Aorta (tissue), 5 donors: ENCODE results near the gene TMEM87A. TPM values are rescaled to one million over a fixed set of nuclear protein-coding genes. Genes with fewer than 3 reads are reported as not detected.

Experiments used
- ATAC-seq: fragments of 200-7000 bp; cut with Tn5 transposase; one replicate; pipeline ENCODE4 v1.9.1; 2022; ENCODE audit warnings: moderate library complexity; ENCODE audit not compliant: low FRiP score
- DNase-seq, 2 donors: peaks; one replicate each; pipeline ENCODE4 v3.0.0-alpha.2; 2020
- H3K27ac ChIP-seq, 2 donors: one replicate each; pipeline ENCODE4 v1.5.1; 2013; ENCODE audit warnings: low read length in 2 of 2, mild to moderate bottlenecking in 2 of 2, moderate library complexity in 2 of 2, control low read depth in 1 of 2, inconsistent platforms in 1 of 2, low read depth in 1 of 2
- H3K27me3 ChIP-seq, 2 donors: one replicate each; pipeline ENCODE4 v1.6.1; 2013; ENCODE audit warnings: control low read depth in 1 of 2, low read length in 1 of 2, mild to moderate bottlenecking in 1 of 2, moderate library complexity in 1 of 2; ENCODE audit not compliant: insufficient read depth in 2 of 2, control insufficient read depth in 1 of 2
- H3K36me3 ChIP-seq, 2 donors: one replicate each; pipeline ENCODE4 v1.6.1; 2013; ENCODE audit warnings: control low read depth in 1 of 2, low read length in 1 of 2, mild to moderate bottlenecking in 1 of 2; ENCODE audit not compliant: insufficient read depth in 2 of 2, control insufficient read depth in 1 of 2
- H3K4me1 ChIP-seq, 2 donors: one replicate each; pipeline ENCODE4 v1.6.1; 2013; ENCODE audit warnings: low read length in 2 of 2, control low read depth in 1 of 2, mild to moderate bottlenecking in 1 of 2, moderate library complexity in 1 of 2; ENCODE audit not compliant: insufficient read depth in 2 of 2, control insufficient read depth in 1 of 2
- H3K4me3 ChIP-seq, 2 donors: one replicate each; pipeline ENCODE4 v1.5.1; 2013; ENCODE audit warnings: low read length in 2 of 2, control low read depth in 1 of 2, mild to moderate bottlenecking in 1 of 2
- H3K9me3 ChIP-seq: one replicate; pipeline ENCODE4 v1.6.1; 2013; ENCODE audit warnings: mild to moderate bottlenecking, low read length; ENCODE audit not compliant: control insufficient read depth
- WGBS, 2 donors: extraction: QIAGEN DNeasy Blood & Tissue Kit; methylation state at CpG; one replicate each; pipeline ENCODE4 v1.1.7; 2013; 5-methylcytosine and 5-hydroxymethylcytosine counted together
- intact Hi-C, 2 donors: fragments of 100-400 bp; cut with DNase I; formaldehyde crosslinking; loops; one replicate each; pipeline versions ENCODE4 v1.14.2 to v1.15.0; 2022
- microRNA-seq, 2 donors: library from miRNA; unstranded; fragments of <30 nt; microRNA quantifications; one replicate each; pipeline ENCODE4 v1.2.0, GENCODE V29; 2020
- polyA plus RNA-seq, 2 donors: library from polyadenylated mRNA; stranded (reverse); fragments of 200-250 nt; gene quantifications; one replicate each; pipeline ENCODE4 v1.2.3, GENCODE V29; 2013
- total RNA-seq, 2 donors: library from RNA; stranded (reverse); fragmentation: NEBNext Ultra II Directional; extraction: Animal tissue kit (Norgen Biotek cat#: 25700); gene quantifications; one replicate each; pipeline ENCODE4 v1.2.1, GENCODE V29; 2021
- donor health status: healthy with polysubstance abuse.
- donor health status: Bipolar disorder and iron deficiency.
- donor health status: DM: no; HTN: no; CAD: no.
- donor health status: DM: no; HTN: no; CAD: no.
- donor health status: DM: yes; HTN: yes; CAD: no.

Gene TMEM87A
- total and polyA plus RNA-seq, 4 donors = 21.4 to 66.8 (median 48.4) TPM

DNA sequence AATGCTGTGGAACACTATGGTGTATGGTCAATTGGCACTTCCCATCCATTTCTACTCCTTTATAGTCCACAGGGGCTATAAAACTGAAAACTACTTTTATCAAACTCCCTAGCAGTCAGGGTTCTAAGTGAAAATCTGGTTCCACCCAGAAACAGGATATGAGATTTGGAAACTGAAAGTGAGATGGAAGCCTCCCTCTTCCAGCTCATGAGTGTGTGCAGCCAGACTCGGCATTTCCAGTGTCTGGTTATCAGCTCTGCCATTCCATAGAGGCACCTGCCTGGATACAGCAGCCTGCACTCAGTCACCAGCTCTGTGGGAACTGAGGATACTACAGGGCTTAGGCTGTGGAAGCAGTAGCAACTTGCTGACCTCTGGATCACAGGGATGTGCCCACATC, 102.1 kb downstream of the TMEM87A start:
- no peak for ATAC-seq

DNA sequence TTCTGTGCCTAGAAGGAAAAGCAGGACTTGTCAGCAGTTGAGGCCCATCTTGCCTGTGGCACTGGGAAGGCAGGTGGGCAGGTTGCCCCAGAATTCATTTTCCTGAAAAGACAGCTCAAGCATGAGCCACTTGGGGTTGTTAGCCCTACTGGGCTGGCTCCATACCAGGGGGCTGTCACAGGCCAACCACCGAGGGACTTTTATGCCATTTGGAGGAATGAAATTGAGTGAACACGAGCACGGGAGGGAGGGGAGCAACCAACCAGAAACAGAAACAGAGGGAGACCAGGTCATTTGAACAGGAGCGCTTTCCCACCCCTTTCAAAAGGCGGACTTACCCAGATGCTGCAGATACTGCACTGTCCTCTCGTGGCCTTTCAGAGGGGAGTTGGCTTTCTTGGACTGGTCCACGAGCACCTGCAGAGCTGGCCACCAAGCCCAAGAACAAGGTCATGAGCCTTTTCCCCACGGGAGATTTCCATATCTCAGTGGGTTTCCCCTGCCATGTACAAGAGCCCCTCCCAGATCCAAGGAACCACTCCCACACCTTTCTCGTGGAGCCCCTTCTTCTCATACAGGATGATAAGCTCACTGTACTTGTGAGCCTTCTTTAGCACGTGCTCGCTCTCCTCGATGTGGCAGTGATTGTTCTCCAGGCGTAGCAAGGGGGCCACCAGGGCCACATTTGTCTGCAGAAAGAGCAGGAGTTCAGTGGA, 106.8 kb downstream of the TMEM87A start:
- intact Hi-C loops = no loop called here
- ATAC-seq (no peak), DNase-seq (no peak)
- Histone ChIP-seq H3K36me3 (peaks cover 14 to 27% of the 10 kb centered on the region in 2 donors), H3K4me3 (no peak overlapping the region), H3K27me3 (no peaks in the 10 kb centered on the region), H3K4me1 (no peaks in the 10 kb centered on the region), H3K9me3 (no peaks in the 10 kb centered on the region), H3K27ac (no peak overlapping the region)
- WGBS, 2 donors = 88 to 92% methylated on average over 13 of the region's 13 CpGs

More for the DNA sequence above, 102.1 kb downstream of the TMEM87A start:
- no peaks in the 10 kb centered on the region for H3K27me3 ChIP-seq
- peaks cover 11 to 19% of the 10 kb centered on the region in 2 donors for H3K36me3 ChIP-seq
- intact Hi-C loops = no loop called here
- no peak for DNase-seq
- H3K9me3 ChIP-seq = no peaks in the 10 kb centered on the region
- 79 to 82% methylated on average over 1 of the region's 1 CpG for WGBS, 2 donors
- H3K27ac ChIP-seq = no peak overlapping the region
- H3K4me1 ChIP-seq = no peaks in the 10 kb centered on the region
- H3K4me3 ChIP-seq = no peak overlapping the region

DNA sequence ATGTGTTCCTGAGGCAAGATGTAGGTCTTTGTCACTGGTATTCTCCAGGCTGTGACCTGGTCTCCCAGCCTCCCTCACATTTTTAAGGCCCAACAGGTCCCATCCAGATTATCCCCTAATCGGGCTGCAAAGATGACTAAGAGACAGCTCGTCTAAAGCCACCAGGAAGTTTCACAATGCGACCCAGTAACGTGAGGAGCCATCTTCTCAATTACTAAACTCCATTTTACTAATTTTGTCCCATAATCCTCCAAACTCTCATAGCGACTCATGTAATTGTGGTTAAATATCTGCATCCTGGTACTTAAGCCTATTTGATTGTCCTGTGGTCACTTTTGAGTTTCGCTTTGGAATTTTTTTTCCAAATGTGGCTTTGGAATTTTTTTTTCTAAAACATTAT, 108.1 kb downstream of the TMEM87A start:
- 90 to 93% methylated on average over 6 of the region's 6 CpGs for WGBS, 2 donors
- peaks cover 12 to 32% of the 10 kb centered on the region in 2 donors for H3K36me3 ChIP-seq
- no peaks in the 10 kb centered on the region for H3K4me1 ChIP-seq
- no peaks in the 10 kb centered on the region for H3K9me3 ChIP-seq
- ATAC-seq (no peak), DNase-seq (no peak)
- no peak overlapping the region for H3K27ac ChIP-seq
- intact Hi-C loops = no loop called here
- no peaks in the 10 kb centered on the region for H3K27me3 ChIP-seq
- H3K4me3 ChIP-seq = no peak overlapping the region

DNA sequence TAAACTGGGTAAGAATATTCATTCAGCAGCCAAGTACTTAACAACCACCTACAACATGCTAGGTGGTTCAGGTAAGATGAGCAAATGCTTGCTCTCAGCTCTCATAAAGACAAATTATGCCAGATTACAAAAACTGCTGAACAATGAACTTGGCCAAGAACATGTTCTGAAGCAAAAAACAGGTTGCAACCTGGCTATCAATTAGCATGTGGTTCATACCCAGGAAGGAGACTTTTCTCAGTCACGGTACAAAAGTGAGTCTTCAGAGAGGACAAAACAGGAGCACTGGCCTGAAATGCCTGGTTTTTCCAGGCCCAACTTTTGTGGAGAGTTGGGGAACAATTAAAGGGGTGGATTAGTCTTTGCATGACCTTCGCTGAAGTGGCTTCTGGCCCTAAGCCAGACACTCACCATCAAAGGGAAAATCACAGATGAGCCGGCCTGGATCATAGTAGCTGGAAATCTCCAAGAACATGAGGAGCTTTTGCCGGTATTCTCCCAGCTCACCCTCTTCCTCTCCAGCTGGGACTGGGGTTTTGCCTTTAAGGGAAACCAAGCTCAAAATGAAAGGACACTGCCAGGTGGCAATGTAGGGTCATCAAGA, 109.2 kb downstream of the TMEM87A start:
- DNase-seq (no peak), ATAC-seq (no peak)
- no peak overlapping the region for H3K27ac ChIP-seq
- no peaks in the 10 kb centered on the region for H3K27me3 ChIP-seq
- intact Hi-C loops = no loop called here
- no peak overlapping the region for H3K4me3 ChIP-seq
- no peaks in the 10 kb centered on the region for H3K9me3 ChIP-seq
- peaks cover 14 to 36% of the 10 kb centered on the region in 2 donors for H3K36me3 ChIP-seq
- 80 to 85% methylated on average over 4 of the region's 4 CpGs for WGBS, 2 donors
- no peaks in the 10 kb centered on the region for H3K4me1 ChIP-seq

DNA sequence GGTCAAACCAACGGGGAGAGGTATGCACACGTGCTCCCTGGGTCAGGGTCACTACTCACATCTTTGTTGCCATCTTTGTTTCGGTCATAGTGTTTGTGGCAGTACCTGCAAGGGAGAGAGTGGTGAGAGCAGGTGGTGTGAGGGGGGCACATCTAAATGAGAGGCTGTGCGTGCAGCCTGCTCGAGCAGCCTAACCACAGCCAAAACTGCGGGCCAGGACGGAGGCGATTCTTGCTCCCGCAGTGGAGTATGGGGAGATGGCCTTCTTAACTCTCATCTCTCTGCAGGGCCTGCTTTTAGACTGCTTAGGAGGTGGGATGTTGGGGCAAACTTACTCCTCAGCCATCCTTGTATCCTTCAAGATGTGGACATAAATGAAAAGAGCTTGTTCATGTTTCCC, 109.9 kb downstream of the TMEM87A start:
- no peak for DNase-seq

More for the DNA sequence above, 109.9 kb downstream of the TMEM87A start:
- H3K27me3 ChIP-seq = no peaks in the 10 kb centered on the region
- H3K4me3 ChIP-seq = no peak overlapping the region
- peaks cover 14 to 39% of the 10 kb centered on the region in 2 donors for H3K36me3 ChIP-seq
- H3K9me3 ChIP-seq = no peaks in the 10 kb centered on the region
- 92% methylated on average over 9 of the region's 9 CpGs for WGBS, 2 donors
- no peaks in the 10 kb centered on the region for H3K4me1 ChIP-seq
- ATAC-seq = no peak
- intact Hi-C loops = no loop called here
- H3K27ac ChIP-seq = no peak overlapping the region

Small RNA genes within 50 kb of the gene (microRNA-seq; reads per million reads assigned to microRNA genes)
- gene MIR627 = 7.2 to 10.9 reads per million in 2 donors

Other genes with a start within 250 kb of the TMEM87A start
- gene PLA2G4D, start 178.9 kb downstream of the TMEM87A start, total RNA-seq = not detected
- gene PLA2G4D, start 178.9 kb downstream of the TMEM87A start, polyA plus RNA-seq = not detected
- not detected for gene PLA2G4F, start 116.8 kb downstream of the TMEM87A start, total RNA-seq
- gene PLA2G4F, start 116.8 kb downstream of the TMEM87A start, polyA plus RNA-seq = 1 to 10 TPM in 1 of 2 donors, not detected in 1; 1.5 TPM
- gene VPS39, start 65.1 kb downstream of the TMEM87A start, total RNA-seq = 10 to 100 TPM; 63.3 to 89.4 TPM
- 10 to 100 TPM; 10.5 to 56.3 TPM for gene VPS39, start 65.1 kb downstream of the TMEM87A start, polyA plus RNA-seq
- 10 to 100 TPM; 51.6 to 61.4 TPM for gene GANC, start 232 bp downstream of the TMEM87A start, total RNA-seq
- gene GANC, start 232 bp downstream of the TMEM87A start, polyA plus RNA-seq = 10 to 100 TPM; 14.9 to 27.0 TPM
- gene CAPN3, start 86.1 kb upstream of the TMEM87A start, total RNA-seq = 10 to 100 TPM; 15.4 to 22.6 TPM
- 100 to 1,000 TPM in 1 of 2 donors, 1 to 10 TPM in 1; 3.3 to 101 TPM for gene CAPN3, start 86.1 kb upstream of the TMEM87A start, polyA plus RNA-seq
- 10 to 100 TPM; 76.9 to 78.8 TPM for gene ZNF106, start 217.7 kb upstream of the TMEM87A start, total RNA-seq
- gene ZNF106, start 217.7 kb upstream of the TMEM87A start, polyA plus RNA-seq = 10 to 100 TPM; 11.9 to 30.4 TPM
- 10 to 100 TPM; 85.6 to 88.0 TPM for gene SNAP23, start 222.2 kb upstream of the TMEM87A start, total RNA-seq
- gene SNAP23, start 222.2 kb upstream of the TMEM87A start, polyA plus RNA-seq = 10 to 100 TPM; 74.3 to 82.5 TPM